A549 (cell line): ENCODE results near the gene RNF183. TPM values are rescaled to one million over a fixed set of nuclear protein-coding genes. Genes with fewer than 3 reads are reported as not detected.

ENCODE experiments used
- ATAC-seq, 2 experiments: fragments of 200-7000 bp in 1 of 2; fragments of >200 bp in 1 of 2; cut with Nextera tagmentation in 1 of 2; cut with Tn5 transposase in 1 of 2; 3 replicates each; pipeline versions ENCODE4 v1.8.0 to v1.9.1; 2018 to 2020; ENCODE audit warnings: mild to moderate bottlenecking in 1 of 2, moderate library complexity in 1 of 2
- CTCF ChIA-PET: fragments of 300-600 bp; sonication (Branson Sonifier 250); formaldehyde crosslinking; extraction: SDS; loops from one replicate; lab custom pipeline; 2021; ENCODE audit warnings: antibody characterized with exemption, inconsistent platforms; lab: Yijun Ruan, JAX
- POLR2A ChIA-PET: fragments of 350-600 bp; formaldehyde crosslinking; extraction: SDS; loops from one replicate; lab custom pipeline; 2021; ENCODE audit warnings: antibody characterized with exemption, inconsistent platforms; lab: Yijun Ruan, JAX
- DNase-seq, 2 experiments: peaks; one replicate each; pipeline versions ENCODE4 v3.0.0 to v3.0.0-alpha.2; 2011 to 2016; ENCODE audit warnings: low read depth in 1 of 2, low spot score in 1 of 2
- FAIRE-seq: peaks from 2 replicates; lab custom pipeline; 2011; peaks lifted over from hg19 to GRCh38; lab: Jason Lieb, UNC
- H3K27ac ChIP-seq, 2 experiments: fragments of >200 bp; sonication (Bioruptor Twin); formaldehyde crosslinking; 3 replicates each; pipeline ENCODE4 v1.5.1; 2016 to 2017
- H3K4me1 ChIP-seq: fragments of >200 bp; sonication (Bioruptor Twin); formaldehyde crosslinking; 3 replicates; pipeline ENCODE4 v1.6.1; 2016
- H3K4me2 ChIP-seq: fragments of >200 bp; sonication (Bioruptor Twin); formaldehyde crosslinking; 3 replicates; pipeline ENCODE4 v1.6.1; 2016
- H3K4me3 ChIP-seq: fragments of >200 bp; sonication (Bioruptor Twin); formaldehyde crosslinking; 3 replicates; pipeline ENCODE4 v1.5.1; 2016
- H3K9me3 ChIP-seq: fragments of >200 bp; sonication (Bioruptor Twin); formaldehyde crosslinking; 3 replicates; pipeline ENCODE4 v1.6.1; 2016
- CEBPB ChIP-seq, 2 experiments: fragments of >200 bp in 1 of 2; sonication (Bioruptor Twin) in 1 of 2; formaldehyde crosslinking in 1 of 2; IDR thresholded peaks; 2 replicates each; pipeline ENCODE4 v1.6.1; 2012 to 2016
- CHD2 ChIP-seq: fragments of 150-350 bp; IDR thresholded peaks from 2 replicates; pipeline ENCODE4 v1.6.1; 2014; ENCODE audit warnings: low read length; ENCODE audit not compliant: partially characterized antibody
- EHF ChIP-seq: fragments of 250-450 bp; sonication (Bioruptor Pico); IDR thresholded peaks from 2 replicates; pipeline ENCODE4 v1.5.0; 2020; ENCODE audit warnings: mild to moderate bottlenecking
- EP300 ChIP-seq, 2 experiments: fragments of >200 bp; sonication (Bioruptor Twin); formaldehyde crosslinking; IDR thresholded peaks; 2 replicates in 1 of 2; 3 replicates in 1 of 2; pipeline ENCODE4 v1.6.1; 2016 to 2017
- GATA3 ChIP-seq: IDR thresholded peaks from 2 replicates; pipeline ENCODE4 v1.6.1; 2012; ENCODE audit warnings: borderline replicate concordance
- HDAC2 ChIP-seq: fragments of 200-600 bp; sonication (generic); IDR thresholded peaks from 2 replicates; pipeline ENCODE4 v1.6.1; 2016
- HEYL ChIP-seq: fragments of 250-450 bp; sonication (Bioruptor Pico); IDR thresholded peaks from 2 replicates; pipeline ENCODE4 v1.8.0; 2021; ENCODE audit warnings: mild to moderate bottlenecking, moderate library complexity
- HOXA7 ChIP-seq: fragments of 250-450 bp; sonication (Bioruptor Pico); IDR thresholded peaks from 2 replicates; pipeline ENCODE4 v1.5.0; 2020; ENCODE audit warnings: mild to moderate bottlenecking, moderate library complexity
- JUN ChIP-seq, 2 experiments: fragments of >200 bp; sonication (Bioruptor Twin); formaldehyde crosslinking; IDR thresholded peaks; 2 replicates in 1 of 2; 3 replicates in 1 of 2; pipeline ENCODE4 v1.6.1; 2016 to 2017
- KDM1A ChIP-seq: fragments of 200-600 bp; sonication (generic); IDR thresholded peaks from 2 replicates; pipeline ENCODE4 v1.6.1; 2016; ENCODE audit warnings: low read depth, mild to moderate bottlenecking
- KDM5A ChIP-seq: fragments of 200-600 bp; sonication (generic); IDR thresholded peaks from 2 replicates; pipeline ENCODE4 v1.6.1; 2016; ENCODE audit warnings: antibody characterized with exemption, mild to moderate bottlenecking
- MAZ ChIP-seq: fragments of 150-350 bp; IDR thresholded peaks from 2 replicates; pipeline ENCODE4 v1.6.1; 2014; ENCODE audit warnings: antibody characterized with exemption, low read depth, low read length, borderline replicate concordance
- MYC ChIP-seq: IDR thresholded peaks from 2 replicates; pipeline ENCODE4 v1.6.1; 2012; ENCODE audit warnings: mild to moderate bottlenecking, inconsistent platforms, low read length, improper control_type of control experiment, borderline replicate concordance
- NFE2L2 ChIP-seq: fragments of 150-350 bp; conservative IDR thresholded peaks from 2 replicates; pipeline ENCODE4 v1.6.1; 2014; ENCODE audit warnings: low read length
- PHF8 ChIP-seq: fragments of 200-600 bp; sonication (generic); IDR thresholded peaks from 2 replicates; pipeline ENCODE4 v1.6.1; 2016; ENCODE audit warnings: low read depth, mild to moderate bottlenecking, antibody characterized with exemption, moderate library complexity, borderline replicate concordance
- POLR2A ChIP-seq: IDR thresholded peaks from 2 replicates; pipeline ENCODE4 v1.6.1; 2012; ENCODE audit warnings: mild to moderate bottlenecking, low read length
- POLR2AphosphoS2 ChIP-seq: conservative IDR thresholded peaks from 2 replicates; pipeline ENCODE4 v1.6.1; 2012; ENCODE audit warnings: low read length, improper control_type of control experiment, inconsistent platforms
- RAD21 ChIP-seq, 2 experiments: fragments of >200 bp in 1 of 2; sonication (Bioruptor Twin) in 1 of 2; formaldehyde crosslinking in 1 of 2; IDR thresholded peaks in 1 of 2; conservative IDR thresholded peaks in 1 of 2; 2 replicates in 1 of 2; 3 replicates in 1 of 2; pipeline ENCODE4 v1.6.1; 2012 to 2018; ENCODE audit warnings: inconsistent platforms in 1 of 2
- RNF2 ChIP-seq: fragments of 200-600 bp; sonication (generic); IDR thresholded peaks from 2 replicates; pipeline ENCODE4 v1.6.1; 2016; ENCODE audit warnings: low read depth, mild to moderate bottlenecking, antibody characterized with exemption, moderate library complexity, borderline replicate concordance
- SREBF2 ChIP-seq: fragments of 450-650 bp; IDR thresholded peaks from 2 replicates; pipeline ENCODE4 v1.6.1; 2014; ENCODE audit warnings: mild to moderate bottlenecking, moderate library complexity
- TP53 ChIP-seq: fragments of 250-450 bp; sonication (Bioruptor Pico); IDR thresholded peaks from 2 replicates; pipeline ENCODE4 v1.5.0; 2021; ENCODE audit warnings: mild to moderate bottlenecking, moderate library complexity
- ZSCAN20 ChIP-seq: fragments of 250-450 bp; sonication (Bioruptor Pico); IDR thresholded peaks from 2 replicates; pipeline ENCODE4 v1.8.0; 2022; ENCODE audit warnings: mild to moderate bottlenecking, moderate library complexity
- WGBS: methylation state at CpG from one replicate; pipeline ENCODE4 v1.1.6; 2017; ENCODE audit errors: missing lambda C conversion rate; 5-methylcytosine and 5-hydroxymethylcytosine counted together
- polyA plus RNA-seq, 4 experiments: library from polyadenylated mRNA; depleted of rRNA in 3 of 4; stranded (reverse); fragments of >200 nt; fragmentation: RNase III in 1 of 4; extraction: RNeasy Plus Mini Kit Qiagen cat#74134 plus additional on column Dnase treatment in 1 of 4; gene quantifications; 2 replicates in 3 of 4; 3 replicates in 1 of 4; pipeline ENCODE4 v1.2.3, GENCODE V29; 2011 to 2017
- TF ChIP-seq, protein P1 (sequence below): fragments of 250-450 bp; sonication (Bioruptor Pico); IDR thresholded peaks from 2 replicates; pipeline ENCODE4 v1.5.0; 2020; ENCODE audit warnings: low read depth, mild to moderate bottlenecking, moderate library complexity
- TF ChIP-seq, protein P2 (sequence below): fragments of 450-650 bp; IDR thresholded peaks from 2 replicates; pipeline ENCODE4 v1.6.1; 2014; ENCODE audit warnings: antibody characterized with exemption
- TF ChIP-seq, protein P3 (sequence below): fragments of >200 bp; sonication (Bioruptor Twin); formaldehyde crosslinking; IDR thresholded peaks from 2 replicates; pipeline ENCODE4 v1.6.1; 2016
- TF ChIP-seq, protein P4 (sequence below): fragments of 250-450 bp; sonication (Bioruptor Pico); IDR thresholded peaks from 2 replicates; pipeline ENCODE4 v1.5.0; 2021; ENCODE audit warnings: mild to moderate bottlenecking, moderate library complexity, borderline replicate concordance
- TF ChIP-seq, protein P5 (sequence below): fragments of >200 bp; sonication (Bioruptor Twin); formaldehyde crosslinking; IDR thresholded peaks from 3 replicates; pipeline ENCODE4 v1.6.1; 2016
- TF ChIP-seq, protein P6 (sequence below): IDR thresholded peaks from 2 replicates; pipeline ENCODE4 v1.6.1; 2012
- TF ChIP-seq, protein P7 (sequence below): fragments of 200-600 bp; sonication (generic); IDR thresholded peaks from 2 replicates; pipeline ENCODE4 v1.6.1; 2016; ENCODE audit warnings: antibody characterized with exemption, mild to moderate bottlenecking, moderate library complexity

Gene RNF183
- polyA plus RNA-seq, 2 of the 4 experiments (the other 2 are of a cell fraction) = 0.13 TPM; not detected in 1

DNA sequence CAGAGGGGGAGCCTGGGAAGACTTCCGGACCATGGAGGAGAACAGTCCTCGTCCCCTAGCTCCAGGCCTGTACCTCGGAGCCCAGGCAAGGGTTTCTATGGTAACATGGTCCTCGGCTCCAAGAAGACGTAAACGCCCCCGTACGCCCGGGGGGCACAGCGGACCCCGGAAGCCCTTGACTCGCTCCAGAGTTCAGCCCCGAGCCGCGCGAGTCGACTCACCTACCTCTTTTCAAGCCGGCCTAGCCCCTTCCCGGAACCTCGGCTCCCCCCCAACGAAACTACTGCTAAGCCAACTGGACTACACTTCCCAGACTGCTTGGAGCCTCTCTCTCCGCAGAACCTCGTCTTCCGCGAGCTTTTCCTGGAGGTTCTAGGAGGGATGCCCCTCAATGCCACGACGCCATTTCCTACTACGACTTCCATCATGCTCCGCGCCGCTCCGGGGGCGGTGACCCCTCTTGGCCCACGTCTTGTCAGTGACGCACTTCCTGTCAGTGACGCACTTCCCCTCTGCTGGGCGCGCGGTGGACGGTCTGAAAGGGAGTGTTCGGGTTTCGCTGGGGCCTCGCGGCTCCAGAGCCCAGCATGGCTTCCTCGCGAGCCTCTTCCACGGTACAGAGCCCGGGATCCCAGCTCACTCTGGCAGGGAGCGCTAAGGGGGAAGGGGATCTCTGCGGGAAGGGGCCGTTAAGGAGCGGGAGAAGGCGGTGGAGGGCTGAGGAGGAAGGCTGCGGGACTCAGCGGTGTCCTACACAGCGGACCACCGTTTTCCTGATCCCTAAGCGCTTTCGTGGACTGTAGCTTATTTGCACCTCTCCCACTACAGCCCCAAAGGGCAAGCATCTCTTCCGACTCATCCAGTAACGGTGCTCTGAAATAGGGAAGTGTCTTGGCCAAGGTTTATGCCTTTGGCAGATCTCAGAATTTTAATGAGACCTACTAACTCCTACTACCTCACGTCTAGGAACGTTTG lies 27.7 kb downstream of the RNF183 start, which contains the start of the genes CDC26 and PRPF4:
Gene CDC26, minus strand, starts transcription at position 416 of the 975 bp plus-strand sequence. CDS start 3,065 bp downstream, outside the sequence.
Gene PRPF4, plus strand, starts transcription at position 502 of the 975 bp plus-strand sequence. Its CDS starts 86 bp downstream, at position 588.
- peak; percentile 96 to 97 for ATAC-seq
- peak; percentile 56 for FAIRE-seq
- 1% methylated on average over 40 of the region's 63 CpGs for WGBS
- peaks cover 28% of the 10 kb centered on the region; the same call in 2 of the 3 replicates for H3K4me1 ChIP-seq
- peak within 1 kb of the TSS; percentile 88 to 93 for H3K27ac ChIP-seq
- peak within 1 kb of the TSS; percentile 78 for H3K4me3 ChIP-seq
- no peaks in the 10 kb centered on the region for H3K9me3 ChIP-seq
- H3K4me2 ChIP-seq = peak within 1 kb of the TSS; percentile 84
- POLR2A ChIA-PET = interaction anchor here (0.5 to 2.4 kb wide), 15 partner anchors 9 to 383 kb away, joined by 3 to 22 read pairs (median 4); partner anchors contain the start of genes ALAD, C9orf43, FKBP15 and POLE3
- CTCF ChIA-PET = interaction anchor here (0.6 to 4.0 kb wide), 31 partner anchors 9 to 382 kb away, joined by 3 to 35 read pairs (median 6); partner anchors contain the start of genes ALAD, C9orf43, FKBP15 and POLE3
- TF ChIP-seq EP300 (IDR thresholded peaks at IDR 0.05) = no peak
- peak; percentile 95 for TF ChIP-seq POLR2A
- TF ChIP-seq HEYL (CRISPR knock-in tag) = no peak
- TF ChIP-seq, protein P1, sequence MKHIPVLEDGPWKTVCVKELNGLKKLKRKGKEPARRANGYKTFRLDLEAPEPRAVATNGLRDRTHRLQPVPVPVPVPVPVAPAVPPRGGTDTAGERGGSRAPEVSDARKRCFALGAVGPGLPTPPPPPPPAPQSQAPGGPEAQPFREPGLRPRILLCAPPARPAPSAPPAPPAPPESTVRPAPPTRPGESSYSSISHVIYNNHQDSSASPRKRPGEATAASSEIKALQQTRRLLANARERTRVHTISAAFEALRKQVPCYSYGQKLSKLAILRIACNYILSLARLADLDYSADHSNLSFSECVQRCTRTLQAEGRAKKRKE = no peak
- no peak for TF ChIP-seq EHF (CRISPR knock-in tag)
- no peak for TF ChIP-seq NFE2L2
- no peak for TF ChIP-seq POLR2AphosphoS2
- TF ChIP-seq HOXA7 (CRISPR knock-in tag) = no peak
- no peak for TF ChIP-seq ZSCAN20
- TF ChIP-seq, protein P2, sequence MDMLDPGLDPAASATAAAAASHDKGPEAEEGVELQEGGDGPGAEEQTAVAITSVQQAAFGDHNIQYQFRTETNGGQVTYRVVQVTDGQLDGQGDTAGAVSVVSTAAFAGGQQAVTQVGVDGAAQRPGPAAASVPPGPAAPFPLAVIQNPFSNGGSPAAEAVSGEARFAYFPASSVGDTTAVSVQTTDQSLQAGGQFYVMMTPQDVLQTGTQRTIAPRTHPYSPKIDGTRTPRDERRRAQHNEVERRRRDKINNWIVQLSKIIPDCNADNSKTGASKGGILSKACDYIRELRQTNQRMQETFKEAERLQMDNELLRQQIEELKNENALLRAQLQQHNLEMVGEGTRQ = no peak
- 0 out of 2 replicates have a peak, but pooled peaks have one; percentile 35 for TF ChIP-seq MAZ
- peak; percentile 36; the same call in 1 of the 2 replicates for TF ChIP-seq KDM5A
- TF ChIP-seq CHD2 = peak; percentile 76
- TF ChIP-seq GATA3 = no peak
- TF ChIP-seq, protein P3, sequence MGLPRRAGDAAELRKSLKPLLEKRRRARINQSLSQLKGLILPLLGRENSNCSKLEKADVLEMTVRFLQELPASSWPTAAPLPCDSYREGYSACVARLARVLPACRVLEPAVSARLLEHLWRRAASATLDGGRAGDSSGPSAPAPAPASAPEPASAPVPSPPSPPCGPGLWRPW = no peak
- TF ChIP-seq MYC = peak; percentile 73
- 0 out of 2 replicates have a peak, but pooled peaks have one; percentile 45 for TF ChIP-seq TP53 (CRISPR knock-in tag)
- no peak for TF ChIP-seq RAD21 (conservative IDR thresholded peaks at IDR 0.05 in 1 of 2, IDR thresholded peaks at IDR 0.05 in 1 of 2)
- TF ChIP-seq, protein P4, sequence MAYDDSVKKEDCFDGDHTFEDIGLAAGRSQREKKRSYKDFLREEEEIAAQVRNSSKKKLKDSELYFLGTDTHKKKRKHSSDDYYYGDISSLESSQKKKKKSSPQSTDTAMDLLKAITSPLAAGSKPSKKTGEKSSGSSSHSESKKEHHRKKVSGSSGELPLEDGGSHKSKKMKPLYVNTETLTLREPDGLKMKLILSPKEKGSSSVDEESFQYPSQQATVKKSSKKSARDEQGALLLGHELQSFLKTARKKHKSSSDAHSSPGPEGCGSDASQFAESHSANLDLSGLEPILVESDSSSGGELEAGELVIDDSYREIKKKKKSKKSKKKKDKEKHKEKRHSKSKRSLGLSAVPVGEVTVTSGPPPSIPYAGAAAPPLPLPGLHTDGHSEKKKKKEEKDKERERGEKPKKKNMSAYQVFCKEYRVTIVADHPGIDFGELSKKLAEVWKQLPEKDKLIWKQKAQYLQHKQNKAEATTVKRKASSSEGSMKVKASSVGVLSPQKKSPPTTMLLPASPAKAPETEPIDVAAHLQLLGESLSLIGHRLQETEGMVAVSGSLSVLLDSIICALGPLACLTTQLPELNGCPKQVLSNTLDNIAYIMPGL (CRISPR knock-in tag) = no peak
- no peak for TF ChIP-seq SREBF2
- TF ChIP-seq PHF8 = peak; percentile 88
- TF ChIP-seq, protein P5, sequence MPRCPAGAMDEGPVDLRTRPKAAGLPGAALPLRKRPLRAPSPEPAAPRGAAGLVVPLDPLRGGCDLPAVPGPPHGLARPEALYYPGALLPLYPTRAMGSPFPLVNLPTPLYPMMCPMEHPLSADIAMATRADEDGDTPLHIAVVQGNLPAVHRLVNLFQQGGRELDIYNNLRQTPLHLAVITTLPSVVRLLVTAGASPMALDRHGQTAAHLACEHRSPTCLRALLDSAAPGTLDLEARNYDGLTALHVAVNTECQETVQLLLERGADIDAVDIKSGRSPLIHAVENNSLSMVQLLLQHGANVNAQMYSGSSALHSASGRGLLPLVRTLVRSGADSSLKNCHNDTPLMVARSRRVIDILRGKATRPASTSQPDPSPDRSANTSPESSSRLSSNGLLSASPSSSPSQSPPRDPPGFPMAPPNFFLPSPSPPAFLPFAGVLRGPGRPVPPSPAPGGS = peak; percentile 84
- TF ChIP-seq HDAC2 = no peak
- no peak for TF ChIP-seq RNF2
- TF ChIP-seq, protein P6, sequence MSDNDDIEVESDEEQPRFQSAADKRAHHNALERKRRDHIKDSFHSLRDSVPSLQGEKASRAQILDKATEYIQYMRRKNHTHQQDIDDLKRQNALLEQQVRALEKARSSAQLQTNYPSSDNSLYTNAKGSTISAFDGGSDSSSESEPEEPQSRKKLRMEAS = peak; percentile 89
- no peak for TF ChIP-seq CEBPB (IDR thresholded peaks at IDR 0.05)
- TF ChIP-seq, protein P7, sequence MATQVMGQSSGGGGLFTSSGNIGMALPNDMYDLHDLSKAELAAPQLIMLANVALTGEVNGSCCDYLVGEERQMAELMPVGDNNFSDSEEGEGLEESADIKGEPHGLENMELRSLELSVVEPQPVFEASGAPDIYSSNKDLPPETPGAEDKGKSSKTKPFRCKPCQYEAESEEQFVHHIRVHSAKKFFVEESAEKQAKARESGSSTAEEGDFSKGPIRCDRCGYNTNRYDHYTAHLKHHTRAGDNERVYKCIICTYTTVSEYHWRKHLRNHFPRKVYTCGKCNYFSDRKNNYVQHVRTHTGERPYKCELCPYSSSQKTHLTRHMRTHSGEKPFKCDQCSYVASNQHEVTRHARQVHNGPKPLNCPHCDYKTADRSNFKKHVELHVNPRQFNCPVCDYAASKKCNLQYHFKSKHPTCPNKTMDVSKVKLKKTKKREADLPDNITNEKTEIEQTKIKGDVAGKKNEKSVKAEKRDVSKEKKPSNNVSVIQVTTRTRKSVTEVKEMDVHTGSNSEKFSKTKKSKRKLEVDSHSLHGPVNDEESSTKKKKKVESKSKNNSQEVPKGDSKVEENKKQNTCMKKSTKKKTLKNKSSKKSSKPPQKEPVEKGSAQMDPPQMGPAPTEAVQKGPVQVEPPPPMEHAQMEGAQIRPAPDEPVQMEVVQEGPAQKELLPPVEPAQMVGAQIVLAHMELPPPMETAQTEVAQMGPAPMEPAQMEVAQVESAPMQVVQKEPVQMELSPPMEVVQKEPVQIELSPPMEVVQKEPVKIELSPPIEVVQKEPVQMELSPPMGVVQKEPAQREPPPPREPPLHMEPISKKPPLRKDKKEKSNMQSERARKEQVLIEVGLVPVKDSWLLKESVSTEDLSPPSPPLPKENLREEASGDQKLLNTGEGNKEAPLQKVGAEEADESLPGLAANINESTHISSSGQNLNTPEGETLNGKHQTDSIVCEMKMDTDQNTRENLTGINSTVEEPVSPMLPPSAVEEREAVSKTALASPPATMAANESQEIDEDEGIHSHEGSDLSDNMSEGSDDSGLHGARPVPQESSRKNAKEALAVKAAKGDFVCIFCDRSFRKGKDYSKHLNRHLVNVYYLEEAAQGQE = peak; percentile 75
- TF ChIP-seq KDM1A = no peak
- peak; percentile 73 to 90; a peak in 4 of 5 replicates for TF ChIP-seq JUN (IDR thresholded peaks at IDR 0.05)
- TF ChIP-seq, all 56 proteins: peak for 11
- DNase-seq = peak; percentile 95 to 98
